SK-N-SH treated with all-trans-retinoic acid at 6 μM for 48 hours (cell line): ENCODE data around the gene LTBP2.

Experiments used
- ARNTL ChIP-seq: fragments of 450-650 bp; formaldehyde crosslinking; IDR thresholded peaks from 2 replicates; pipeline ENCODE4 v1.5.0; 2020; ENCODE audit warnings: low read depth, mild to moderate bottlenecking, moderate library complexity, borderline replicate concordance
- GLIS3 ChIP-seq: fragments of 250-450 bp; sonication (Bioruptor Pico); IDR thresholded peaks from 2 replicates; pipeline ENCODE4 v1.5.0; 2020; ENCODE audit warnings: mild to moderate bottlenecking, moderate library complexity
- ISL1 ChIP-seq: fragments of 250-450 bp; sonication (Bioruptor Pico); IDR thresholded peaks from 2 replicates; pipeline ENCODE4 v2.1.2; 2022; ENCODE audit warnings: mild to moderate bottlenecking, moderate library complexity
- PPARA ChIP-seq: fragments of 250-450 bp; sonication (Bioruptor Pico); IDR thresholded peaks from 2 replicates; pipeline ENCODE4 v1.5.0; 2020; ENCODE audit warnings: mild to moderate bottlenecking, borderline replicate concordance
- RARB ChIP-seq: fragments of 250-450 bp; sonication (Bioruptor Pico); IDR thresholded peaks from 2 replicates; pipeline ENCODE4 v1.8.0; 2021; ENCODE audit warnings: mild to moderate bottlenecking, moderate library complexity
- SNAI2 ChIP-seq: fragments of 250-450 bp; sonication (Bioruptor Pico); IDR thresholded peaks from 2 replicates; pipeline ENCODE4 v1.5.0; 2020; ENCODE audit warnings: mild to moderate bottlenecking, moderate library complexity
- TOX ChIP-seq: fragments of 250-450 bp; sonication (Bioruptor Pico); IDR thresholded peaks from 2 replicates; pipeline ENCODE4 v1.8.0; 2021; ENCODE audit warnings: mild to moderate bottlenecking, moderate library complexity, borderline replicate concordance
- ZFP3 ChIP-seq: fragments of 250-450 bp; sonication (Bioruptor Pico); IDR thresholded peaks from 2 replicates; pipeline ENCODE4 v1.5.0; 2020; ENCODE audit warnings: mild to moderate bottlenecking, moderate library complexity
- ZFP30 ChIP-seq: fragments of 450-650 bp; formaldehyde crosslinking; IDR thresholded peaks from 2 replicates; pipeline ENCODE4 v1.5.0; 2022; ENCODE audit warnings: mild to moderate bottlenecking, moderate library complexity
- ZNF8 ChIP-seq: fragments of 450-650 bp; formaldehyde crosslinking; IDR thresholded peaks from 2 replicates; pipeline ENCODE4 v1.5.0; 2020; ENCODE audit warnings: mild to moderate bottlenecking, moderate library complexity
- TF ChIP-seq, protein P1 (sequence below): fragments of 250-450 bp; sonication (Bioruptor Pico); IDR thresholded peaks from 2 replicates; pipeline ENCODE4 v1.8.0; 2020; ENCODE audit warnings: mild to moderate bottlenecking, moderate library complexity, borderline replicate concordance
- TF ChIP-seq, protein P2 (sequence below): fragments of 250-450 bp; sonication (Bioruptor Pico); IDR thresholded peaks from 2 replicates; pipeline ENCODE4 v1.5.1; 2020; ENCODE audit warnings: low read depth, mild to moderate bottlenecking, moderate library complexity
- TF ChIP-seq, protein P3 (sequence below): fragments of 250-450 bp; sonication (Bioruptor Pico); IDR thresholded peaks from 2 replicates; pipeline ENCODE4 v1.5.1; 2021; ENCODE audit warnings: mild to moderate bottlenecking, moderate library complexity
- TF ChIP-seq, protein P4 (sequence below): fragments of 250-450 bp; sonication (Bioruptor Pico); IDR thresholded peaks from 2 replicates; pipeline ENCODE4 v1.8.0; 2021; ENCODE audit warnings: low read depth, mild to moderate bottlenecking, moderate library complexity, borderline replicate concordance

DNA sequence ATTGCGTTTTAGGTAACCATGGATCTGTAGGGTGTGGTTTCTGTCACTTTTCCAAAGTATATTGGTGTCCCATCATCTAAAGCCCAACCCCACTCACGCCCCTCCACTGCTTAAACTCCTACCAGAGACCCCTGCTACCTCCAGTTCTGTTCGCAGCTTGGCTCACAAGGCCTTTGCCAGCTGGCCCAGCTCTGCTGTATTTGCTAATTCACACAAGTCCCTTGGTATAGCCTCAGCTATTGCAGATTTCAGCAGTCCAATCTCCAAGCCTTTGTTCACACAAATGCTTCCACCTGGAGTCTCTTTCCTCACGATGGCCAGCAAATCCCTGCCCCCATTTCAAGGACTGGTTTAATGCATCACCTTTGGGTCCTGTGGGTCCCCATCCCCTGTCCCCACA is 94.3 kb downstream of the LTBP2 start:
- TF ChIP-seq RARB (no peak), GLIS3 (no peak), ISL1 (no peak), PPARA (no peak), ZNF8 (CRISPR knock-in tag) (no peak), TOX (CRISPR knock-in tag) (no peak), ZFP3 (CRISPR knock-in tag) (no peak), ZFP30 (CRISPR knock-in tag) (no peak), ARNTL (CRISPR knock-in tag) (no peak), SNAI2 (no peak)
- TF ChIP-seq, protein P1, sequence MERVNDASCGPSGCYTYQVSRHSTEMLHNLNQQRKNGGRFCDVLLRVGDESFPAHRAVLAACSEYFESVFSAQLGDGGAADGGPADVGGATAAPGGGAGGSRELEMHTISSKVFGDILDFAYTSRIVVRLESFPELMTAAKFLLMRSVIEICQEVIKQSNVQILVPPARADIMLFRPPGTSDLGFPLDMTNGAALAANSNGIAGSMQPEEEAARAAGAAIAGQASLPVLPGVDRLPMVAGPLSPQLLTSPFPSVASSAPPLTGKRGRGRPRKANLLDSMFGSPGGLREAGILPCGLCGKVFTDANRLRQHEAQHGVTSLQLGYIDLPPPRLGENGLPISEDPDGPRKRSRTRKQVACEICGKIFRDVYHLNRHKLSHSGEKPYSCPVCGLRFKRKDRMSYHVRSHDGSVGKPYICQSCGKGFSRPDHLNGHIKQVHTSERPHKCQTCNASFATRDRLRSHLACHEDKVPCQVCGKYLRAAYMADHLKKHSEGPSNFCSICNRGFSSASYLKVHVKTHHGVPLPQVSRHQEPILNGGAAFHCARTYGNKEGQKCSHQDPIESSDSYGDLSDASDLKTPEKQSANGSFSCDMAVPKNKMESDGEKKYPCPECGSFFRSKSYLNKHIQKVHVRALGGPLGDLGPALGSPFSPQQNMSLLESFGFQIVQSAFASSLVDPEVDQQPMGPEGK = no peak
- TF ChIP-seq, protein P2, sequence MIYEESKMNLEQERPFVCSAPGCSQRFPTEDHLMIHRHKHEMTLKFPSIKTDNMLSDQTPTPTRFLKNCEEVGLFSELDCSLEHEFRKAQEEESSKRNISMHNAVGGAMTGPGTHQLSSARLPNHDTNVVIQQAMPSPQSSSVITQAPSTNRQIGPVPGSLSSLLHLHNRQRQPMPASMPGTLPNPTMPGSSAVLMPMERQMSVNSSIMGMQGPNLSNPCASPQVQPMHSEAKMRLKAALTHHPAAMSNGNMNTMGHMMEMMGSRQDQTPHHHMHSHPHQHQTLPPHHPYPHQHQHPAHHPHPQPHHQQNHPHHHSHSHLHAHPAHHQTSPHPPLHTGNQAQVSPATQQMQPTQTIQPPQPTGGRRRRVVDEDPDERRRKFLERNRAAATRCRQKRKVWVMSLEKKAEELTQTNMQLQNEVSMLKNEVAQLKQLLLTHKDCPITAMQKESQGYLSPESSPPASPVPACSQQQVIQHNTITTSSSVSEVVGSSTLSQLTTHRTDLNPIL (CRISPR knock-in tag) = no peak
- TF ChIP-seq, protein P3, sequence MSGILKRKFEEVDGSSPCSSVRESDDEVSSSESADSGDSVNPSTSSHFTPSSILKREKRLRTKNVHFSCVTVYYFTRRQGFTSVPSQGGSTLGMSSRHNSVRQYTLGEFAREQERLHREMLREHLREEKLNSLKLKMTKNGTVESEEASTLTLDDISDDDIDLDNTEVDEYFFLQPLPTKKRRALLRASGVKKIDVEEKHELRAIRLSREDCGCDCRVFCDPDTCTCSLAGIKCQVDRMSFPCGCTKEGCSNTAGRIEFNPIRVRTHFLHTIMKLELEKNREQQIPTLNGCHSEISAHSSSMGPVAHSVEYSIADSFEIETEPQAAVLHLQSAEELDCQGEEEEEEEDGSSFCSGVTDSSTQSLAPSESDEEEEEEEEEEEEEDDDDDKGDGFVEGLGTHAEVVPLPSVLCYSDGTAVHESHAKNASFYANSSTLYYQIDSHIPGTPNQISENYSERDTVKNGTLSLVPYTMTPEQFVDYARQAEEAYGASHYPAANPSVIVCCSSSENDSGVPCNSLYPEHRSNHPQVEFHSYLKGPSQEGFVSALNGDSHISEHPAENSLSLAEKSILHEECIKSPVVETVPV = no peak
- TF ChIP-seq, protein P4, sequence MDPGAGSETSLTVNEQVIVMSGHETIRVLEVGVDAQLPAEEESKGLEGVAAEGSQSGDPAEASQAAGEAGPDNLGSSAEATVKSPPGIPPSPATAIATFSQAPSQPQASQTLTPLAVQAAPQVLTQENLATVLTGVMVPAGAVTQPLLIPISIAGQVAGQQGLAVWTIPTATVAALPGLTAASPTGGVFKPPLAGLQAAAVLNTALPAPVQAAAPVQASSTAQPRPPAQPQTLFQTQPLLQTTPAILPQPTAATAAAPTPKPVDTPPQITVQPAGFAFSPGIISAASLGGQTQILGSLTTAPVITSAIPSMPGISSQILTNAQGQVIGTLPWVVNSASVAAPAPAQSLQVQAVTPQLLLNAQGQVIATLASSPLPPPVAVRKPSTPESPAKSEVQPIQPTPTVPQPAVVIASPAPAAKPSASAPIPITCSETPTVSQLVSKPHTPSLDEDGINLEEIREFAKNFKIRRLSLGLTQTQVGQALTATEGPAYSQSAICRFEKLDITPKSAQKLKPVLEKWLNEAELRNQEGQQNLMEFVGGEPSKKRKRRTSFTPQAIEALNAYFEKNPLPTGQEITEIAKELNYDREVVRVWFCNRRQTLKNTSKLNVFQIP (CRISPR knock-in tag) = no peak
